NT2/D1 (cell line): ENCODE results near the gene CDH22.

Source experiments
- SUZ12 ChIP-seq: IDR thresholded peaks from 2 replicates; pipeline ENCODE4 v1.6.1; 2011; ENCODE audit not compliant: insufficient read length, insufficient read depth; ENCODE audit errors: extremely low read depth
- YY1 ChIP-seq: IDR thresholded peaks from 2 replicates; pipeline ENCODE4 v1.6.1; 2011; ENCODE audit not compliant: insufficient read length, insufficient read depth

DNA sequence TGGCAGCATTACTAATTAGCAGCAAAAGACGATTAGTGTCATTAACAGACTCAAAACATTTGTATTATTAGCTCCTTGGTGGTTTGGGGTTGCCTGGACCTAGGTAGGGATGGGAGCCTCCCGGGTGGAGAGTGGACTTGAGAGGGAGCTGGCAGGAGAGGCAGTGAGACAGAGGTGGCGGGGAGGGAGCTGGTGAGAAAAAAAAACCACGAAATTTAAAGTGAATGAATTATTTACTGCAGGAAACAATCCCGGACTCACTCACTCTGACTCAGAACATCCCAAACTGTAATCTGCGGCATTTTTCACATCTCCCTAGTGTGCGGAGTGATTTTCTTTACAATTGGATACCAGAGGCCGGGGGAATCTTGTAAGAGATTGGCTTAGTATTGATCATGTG lies 14.3 kb upstream of the CDH22 start:
- no peak for TF ChIP-seq SUZ12
- TF ChIP-seq YY1: no peak
